IMR-90 (cell line): ENCODE data around the gene NCAPH2.

Experiments
- CTCF ChIP-seq: conservative IDR thresholded peaks from 2 replicates; pipeline ENCODE4 v1.5.1; 2012; ENCODE audit warnings: mild to moderate bottlenecking, low read depth, low read length, improper control_type of control experiment
- POLR2A ChIP-seq: IDR thresholded peaks from 2 replicates; pipeline ENCODE4 v1.6.1; 2012; ENCODE audit warnings: mild to moderate bottlenecking, low read depth, low read length
- RCOR1 ChIP-seq: IDR thresholded peaks from 2 replicates; pipeline ENCODE4 v1.6.1; 2012; ENCODE audit warnings: mild to moderate bottlenecking, low read length, improper control_type of control experiment; ENCODE audit not compliant: insufficient replicate concordance

GRCh38 chr22:50467773-50468440, 40.1 kb upstream of the NCAPH2 start:
- TF ChIP-seq CTCF (no peak), RCOR1 (no peak), POLR2A (no peak)
